GM19395 (cell line): ENCODE results near the gene SCARF2.
"Not testable (repeated sequence)": the region's sequence is repeated elsewhere in the genome, so short reads cannot be mapped to it uniquely, and the experiment has no call there.

ENCODE experiments used
- ATAC-seq: cut with Tn5 transposase; IDR thresholded peaks from one replicate; pipeline ENCODE4 v1.9.1; 2021; ENCODE audit warnings: mild to moderate bottlenecking, moderate library complexity; ENCODE audit not compliant: unreplicated experiment

SCARF2 gene

GRCh38 chr22:20413217-20414058, 24.2 kb downstream of the SCARF2 start:
- no peak for ATAC-seq

DNA sequence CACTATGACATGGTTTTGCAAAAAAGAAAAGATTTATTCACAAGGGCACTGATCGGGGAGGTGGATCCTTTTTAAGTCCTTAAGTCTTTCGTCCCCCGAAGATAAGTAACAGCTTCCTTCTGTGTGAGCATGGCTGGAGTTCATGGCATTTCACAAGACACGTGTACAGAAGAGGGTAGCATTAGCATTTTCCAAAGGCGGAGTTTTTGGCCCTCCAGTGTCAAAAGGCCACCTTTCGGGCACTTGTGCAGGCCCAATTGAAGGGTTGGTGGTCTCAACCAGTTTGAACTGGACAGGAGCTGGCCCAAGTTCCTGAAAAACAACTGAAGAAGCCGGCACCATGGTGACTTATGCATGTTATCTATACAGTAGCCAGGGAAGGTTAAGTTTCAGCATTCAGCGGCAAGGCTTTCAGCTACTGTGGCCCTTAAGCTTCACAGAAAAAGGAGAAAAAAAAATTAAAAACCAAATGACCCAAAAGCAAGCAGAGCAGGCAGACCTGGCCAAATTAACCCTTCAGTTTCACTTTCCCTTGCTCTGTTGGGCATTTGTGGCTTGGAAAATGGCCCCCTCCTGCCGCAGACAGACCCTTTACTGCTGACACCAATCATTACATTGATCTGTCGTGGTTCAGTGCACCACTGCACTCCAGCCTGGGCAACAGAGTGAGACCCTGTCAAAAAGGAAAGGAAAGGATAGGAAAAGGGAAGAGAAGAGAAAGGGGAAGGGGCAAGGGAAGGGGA, 25.0 kb downstream of the SCARF2 start:
- no peak for ATAC-seq

GRCh38 chr22:20409385-20409784, 28.2 kb downstream of the SCARF2 start:
- not testable (repeated sequence) for ATAC-seq

DNA sequence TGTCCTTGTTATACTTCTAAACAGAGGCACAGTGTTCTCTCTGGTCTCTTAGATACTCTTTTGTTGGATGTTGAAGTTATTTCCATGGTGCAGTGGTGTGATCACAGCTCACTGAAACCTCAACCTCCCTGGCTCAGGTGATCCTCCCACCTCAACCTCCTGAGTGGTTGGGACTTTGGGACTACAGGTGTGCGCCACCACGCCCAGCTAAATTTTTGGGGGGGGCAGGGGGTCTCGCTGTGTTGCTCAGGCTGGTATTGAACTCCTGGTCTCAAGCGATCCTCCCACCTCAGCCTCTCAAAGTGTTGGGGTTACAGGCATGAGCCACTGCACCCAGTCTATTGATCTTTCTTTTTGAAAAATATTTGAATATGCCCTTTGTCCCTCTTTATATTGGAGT, 28.7 kb downstream of the SCARF2 start:
- ATAC-seq = no peak

DNA sequence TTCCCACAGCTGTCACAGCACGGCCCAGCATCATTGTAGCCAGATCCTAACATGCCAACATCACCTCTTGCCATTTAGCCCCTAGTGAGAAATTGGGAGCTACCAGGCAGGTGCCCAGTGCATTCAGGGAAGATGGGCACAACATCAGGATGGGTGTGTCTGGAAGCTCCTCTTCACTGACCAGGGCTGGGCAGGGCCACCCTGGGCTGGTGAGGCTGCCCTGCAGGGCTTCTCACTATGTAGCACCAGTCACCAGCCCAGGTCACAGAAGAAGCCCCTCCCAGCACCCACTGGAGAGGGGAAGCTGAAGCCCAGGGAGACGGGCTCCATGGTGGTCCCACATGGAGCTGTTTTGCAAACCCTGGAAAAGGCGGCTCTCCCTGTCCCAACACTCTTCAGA, 29.8 kb downstream of the SCARF2 start:
- ATAC-seq = no peak

DNA sequence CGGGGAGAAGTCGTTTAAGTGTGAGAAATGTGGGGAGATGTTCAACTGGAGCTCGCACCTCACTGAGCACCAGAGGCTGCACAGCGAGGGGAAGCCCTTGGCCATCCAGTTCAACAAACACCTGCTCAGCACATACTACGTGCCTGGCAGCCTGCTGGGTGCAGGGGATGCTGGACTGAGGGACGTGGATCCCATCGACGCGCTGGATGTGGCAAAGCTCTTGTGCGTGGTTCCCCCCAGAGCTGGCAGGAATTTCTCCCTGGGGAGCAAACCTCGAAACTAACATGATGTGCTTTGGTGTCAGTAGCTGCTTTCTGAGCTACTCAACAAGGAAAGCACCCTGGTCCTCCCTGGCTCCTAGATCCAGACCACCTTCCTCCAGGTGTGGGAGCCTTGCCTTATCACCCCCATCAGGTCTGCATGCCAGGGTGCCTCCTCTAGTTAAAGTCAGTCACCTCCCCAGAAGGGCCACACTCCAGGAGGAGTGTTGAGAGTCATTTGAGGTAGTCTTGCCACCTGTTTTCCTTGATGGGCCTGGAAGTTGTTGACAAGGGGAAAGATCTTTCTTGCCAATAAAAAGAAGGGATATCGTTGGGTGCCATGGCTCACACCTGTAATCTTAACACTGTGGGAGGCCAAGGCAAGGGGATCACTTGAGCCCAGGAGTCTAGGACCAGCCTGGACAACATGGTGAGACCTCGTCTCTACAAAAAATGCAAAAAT, 30.8 kb downstream of the SCARF2 start:
- no peak for ATAC-seq

- ATAC-seq = no peak
These were observed 31.5 kb downstream of the SCARF2 start for GRCh38 chr22:20405931-20406685.

DNA sequence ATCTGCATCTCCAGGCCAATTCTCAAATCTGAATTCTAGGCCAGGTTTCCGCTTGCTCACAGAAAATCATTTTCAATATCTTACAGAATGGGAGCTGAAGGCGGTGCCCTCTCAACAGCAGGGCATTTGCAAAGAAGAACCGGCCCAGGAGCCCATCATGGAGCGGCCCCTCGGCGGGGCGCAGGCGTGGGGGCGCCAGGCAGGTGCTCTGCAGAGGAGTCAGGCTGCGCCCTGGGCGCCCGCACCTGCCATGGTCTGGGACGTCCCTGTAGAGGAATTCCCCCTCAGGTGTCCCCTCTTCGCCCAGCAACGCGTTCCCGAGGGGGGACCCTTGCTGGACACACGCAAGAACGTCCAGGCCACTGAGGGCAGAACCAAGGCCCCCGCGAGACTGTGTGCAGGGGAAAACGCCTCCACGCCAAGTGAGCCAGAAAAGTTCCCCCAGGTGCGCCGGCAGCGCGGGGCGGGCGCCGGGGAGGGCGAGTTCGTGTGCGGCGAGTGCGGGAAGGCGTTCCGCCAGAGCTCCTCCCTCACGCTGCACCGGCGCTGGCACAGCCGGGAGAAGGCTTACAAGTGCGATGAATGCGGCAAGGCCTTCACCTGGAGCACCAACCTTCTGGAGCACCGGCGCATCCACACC, 32.2 kb downstream of the SCARF2 start:
- no peak for ATAC-seq

DNA sequence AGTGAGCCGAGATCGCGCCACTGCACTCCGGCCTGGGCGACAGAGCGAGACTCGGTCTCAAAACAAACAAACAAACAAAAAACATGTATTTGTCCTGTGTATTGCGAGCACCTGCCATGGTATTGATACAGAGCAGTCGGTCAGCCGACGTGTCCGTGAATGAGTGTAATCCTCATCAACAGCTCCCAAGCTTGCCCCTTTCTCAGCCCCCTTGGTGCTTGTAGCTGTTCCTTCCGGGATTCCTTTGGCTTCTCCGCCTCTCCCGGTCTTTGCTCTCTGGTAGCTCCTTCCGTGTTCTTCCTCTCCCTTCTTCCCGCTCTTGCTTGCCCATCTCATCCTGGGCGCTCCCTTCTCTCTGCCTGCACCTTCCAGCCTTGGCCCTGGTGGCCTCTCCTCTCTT, 32.7 kb downstream of the SCARF2 start:
- no peak for ATAC-seq

- ATAC-seq = no peak
These were observed 33.9 kb downstream of the SCARF2 start for GRCh38 chr22:20403779-20404140.

DNA sequence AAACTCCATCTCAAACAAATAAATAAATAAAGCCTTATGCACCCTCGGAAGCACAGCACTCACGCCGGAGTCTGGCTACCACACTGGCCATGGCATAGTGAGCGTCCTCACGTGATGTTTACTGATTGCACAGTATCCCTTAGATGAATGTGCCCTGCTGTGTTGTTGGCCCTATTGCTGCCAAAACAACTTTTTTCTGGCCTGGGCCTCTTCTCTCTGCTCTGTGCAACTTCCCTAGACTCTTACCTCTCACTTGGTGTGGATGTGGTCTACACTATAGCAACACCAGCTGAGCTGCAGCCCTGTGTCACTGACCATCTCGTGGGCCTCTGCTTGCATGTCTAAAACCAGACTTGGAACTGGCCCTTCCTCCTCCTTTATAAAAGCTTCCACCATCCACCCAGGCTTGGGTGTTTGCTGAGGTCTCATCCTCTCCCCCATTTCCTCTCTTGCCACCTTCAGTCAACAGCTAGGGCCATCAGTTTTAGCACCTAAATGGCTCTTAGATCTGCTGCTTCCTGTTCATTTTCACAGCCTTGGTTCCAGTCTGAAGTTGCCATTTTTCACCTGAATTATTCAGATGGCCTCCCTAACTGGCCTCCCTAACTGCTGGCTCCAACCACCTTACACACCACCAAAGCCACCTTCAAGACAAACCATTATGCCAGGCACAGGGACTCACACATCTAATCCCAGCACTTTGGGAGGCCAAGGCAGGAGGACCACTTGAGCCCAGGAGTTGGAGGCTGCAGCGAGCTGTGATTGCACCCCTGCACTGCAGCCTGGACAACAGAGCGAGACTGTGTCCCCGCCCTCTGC, 34.5 kb downstream of the SCARF2 start:
- no peak for ATAC-seq

DNA sequence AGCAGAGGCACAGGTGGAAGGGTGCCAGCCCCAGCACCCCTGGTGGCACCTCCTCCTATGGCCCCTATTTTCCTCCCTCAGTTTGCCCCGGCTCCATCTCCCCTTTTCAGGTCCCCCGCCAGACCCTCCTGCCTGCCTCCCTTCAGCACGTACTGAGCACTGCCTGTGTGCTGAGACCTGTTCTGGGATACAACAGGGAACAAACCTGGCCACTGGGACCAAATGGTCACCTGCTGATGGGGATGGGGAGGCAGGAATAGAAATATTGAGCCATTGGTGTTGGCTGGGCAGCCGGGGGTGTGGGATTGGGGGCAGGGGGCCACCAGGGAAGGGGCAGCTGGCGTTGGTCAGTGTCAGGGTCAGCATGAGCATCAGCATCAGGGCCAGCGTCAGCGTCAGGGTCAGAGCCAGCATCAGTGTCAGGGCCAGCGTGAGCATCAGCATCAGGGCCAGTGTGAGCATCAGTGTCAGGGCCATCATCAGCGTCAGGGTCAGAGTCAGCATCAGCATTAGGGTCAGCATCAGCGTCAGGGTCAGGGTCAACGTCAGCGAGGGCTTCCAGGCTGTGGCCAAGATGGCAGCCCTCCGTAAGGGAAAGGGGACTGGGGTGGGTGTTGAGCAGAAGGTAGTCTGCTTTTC, 36.1 kb downstream of the SCARF2 start:
- ATAC-seq = no peak

DNA sequence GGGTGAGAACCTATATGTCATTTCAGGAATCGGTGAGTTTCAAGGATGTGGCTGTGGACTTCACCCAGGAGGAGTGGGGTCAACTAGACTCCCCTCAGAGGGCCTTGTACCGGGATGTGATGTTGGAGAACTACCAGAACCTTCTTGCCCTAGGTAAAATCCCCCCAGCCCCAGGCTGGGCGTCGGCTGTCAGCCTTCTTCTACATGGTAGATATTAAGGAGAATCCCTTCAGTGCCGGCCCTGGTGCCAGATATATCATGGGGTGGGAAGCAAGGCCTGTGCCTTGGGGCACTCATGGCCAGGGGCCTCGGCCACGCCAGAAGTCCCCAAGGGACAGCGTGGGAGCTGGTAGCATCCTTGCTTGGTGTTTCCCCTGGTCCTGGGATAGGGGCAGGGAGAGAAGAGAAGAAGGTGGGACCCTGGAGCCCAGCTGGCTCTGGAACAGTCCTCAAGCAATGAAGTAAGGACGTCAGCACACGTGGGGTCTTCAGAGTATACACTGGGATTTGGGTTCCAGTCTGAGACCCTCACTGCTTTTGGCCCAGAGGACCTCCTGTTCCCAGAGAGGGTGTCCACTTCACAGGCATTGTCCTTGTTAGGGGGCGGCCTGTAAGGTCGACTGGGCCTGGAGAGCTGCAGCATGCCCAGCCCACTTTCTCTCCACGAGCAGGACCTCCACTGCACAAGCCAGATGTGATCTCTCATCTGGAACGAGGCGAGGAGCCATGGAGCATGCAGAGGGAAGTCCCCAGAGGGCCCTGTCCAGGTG, 36.8 kb downstream of the SCARF2 start:
- ATAC-seq = no peak

DNA sequence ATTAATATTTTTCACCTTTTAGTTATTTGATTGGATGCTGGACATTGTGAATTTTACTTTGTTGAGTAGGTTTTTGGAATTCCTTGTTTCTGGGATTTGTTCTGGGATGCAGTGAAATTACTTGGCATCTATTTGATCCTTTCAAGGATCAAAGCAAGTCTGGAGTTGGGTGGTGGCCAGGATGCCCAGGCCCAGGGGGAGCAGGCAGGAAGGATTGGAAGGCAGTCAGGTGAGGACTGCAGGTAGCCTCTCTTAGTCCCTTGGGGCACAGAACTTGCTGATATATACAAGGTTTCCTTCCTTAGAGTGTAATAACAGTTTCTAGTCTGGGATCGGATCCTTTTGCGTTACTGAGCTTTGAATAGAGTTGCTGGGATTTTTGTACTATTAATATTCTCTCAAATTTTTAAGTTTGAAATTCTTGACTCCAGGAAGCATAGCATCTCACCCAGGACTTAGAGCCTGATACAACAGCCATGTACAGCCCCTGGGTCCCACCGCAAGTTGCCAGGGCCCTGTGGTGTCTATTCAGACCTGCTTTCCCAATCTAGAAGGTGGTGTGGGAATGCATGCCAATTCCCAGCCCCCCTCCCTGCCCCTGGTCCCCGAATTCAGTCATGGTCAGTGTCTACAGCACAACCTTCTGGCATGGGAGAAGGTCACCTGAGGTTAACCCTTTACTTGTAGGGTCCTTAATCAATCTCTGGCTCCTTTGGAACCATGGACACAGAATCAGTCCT, 37.6 kb downstream of the SCARF2 start:
- no peak for ATAC-seq

DNA sequence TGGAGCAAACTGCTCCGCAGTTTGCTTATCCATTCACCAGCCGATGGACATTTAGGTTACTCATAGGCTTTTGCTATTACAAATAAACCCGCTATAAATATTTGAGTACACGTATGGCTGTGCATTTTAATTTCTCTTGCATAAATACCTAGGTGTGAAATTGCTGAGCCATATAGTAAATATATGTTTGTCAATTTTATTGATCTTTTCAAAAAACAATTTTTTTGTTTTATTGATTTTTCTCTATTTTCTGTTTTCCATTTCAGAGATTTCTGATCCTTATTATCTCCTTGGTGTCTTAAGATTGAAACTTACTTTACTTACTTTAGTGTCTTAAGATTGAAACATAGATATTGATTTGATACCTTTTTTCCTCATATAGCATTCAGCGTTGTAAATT, 39.2 kb downstream of the SCARF2 start:
- ATAC-seq = no peak

GRCh38 chr22:20397498-20397897, 40.1 kb downstream of the SCARF2 start:
- ATAC-seq = no peak

- ATAC-seq = no peak
These were observed 41.0 kb downstream of the SCARF2 start for GRCh38 chr22:20396639-20397038.

GRCh38 chr22:20395907-20396287, 41.7 kb downstream of the SCARF2 start:
- ATAC-seq = no peak
